GM08714 (cell line): Measurements from ENCODE around the gene AKAP12.
A peak's percentile ranks its signal among the peaks of the same experiment; 100 is the strongest.

Experiments used
- H3K4me3 ChIP-seq: fragments of 200-500 bp; sonication (Bioruptor generic); 2 replicates; pipeline ENCODE4 v1.5.1; 2014; ENCODE audit warnings: mild to moderate bottlenecking, low read length, inconsistent platforms
- ZNF274 ChIP-seq: IDR thresholded peaks from 2 replicates; pipeline ENCODE4 v1.6.1; 2012; ENCODE audit warnings: mild to moderate bottlenecking, low read depth, low read length

Gene AKAP12

GRCh38 chr6:151389618-151390275, 150.0 kb downstream of the AKAP12 start:
- TF ChIP-seq ZNF274 = no peak
- peak overlapping the region; percentile 99 for H3K4me3 ChIP-seq

GRCh38 chr6:151390276-151390850, 150.6 kb downstream of the AKAP12 start:
- peak overlapping the region; percentile 99 for H3K4me3 ChIP-seq
- no peak for TF ChIP-seq ZNF274

GRCh38 chr6:151390851-151391470, 151.2 kb downstream of the AKAP12 start:
- peak overlapping the region; percentile 99 for H3K4me3 ChIP-seq
- no peak for TF ChIP-seq ZNF274

- TF ChIP-seq ZNF274 = no peak
- H3K4me3 ChIP-seq = peak within 1 kb of the TSS; percentile 99
Measured at GRCh38 chr6:151391471-151392413, 152.0 kb downstream of the AKAP12 start, which contains the start of gene ZBTB2. TSS of gene ZBTB2 (minus strand) at chr6:151391559. CDS start at chr6:151373637, 17,922 bp downstream.

GRCh38 chr6:151392427-151392826, 152.7 kb downstream of the AKAP12 start:
- H3K4me3 ChIP-seq = peak overlapping the region; percentile 99
- TF ChIP-seq ZNF274 = no peak

- no peak for TF ChIP-seq ZNF274
- H3K4me3 ChIP-seq = no peak overlapping the region
Measured at GRCh38 chr6:151393410-151393809, 153.6 kb downstream of the AKAP12 start.

- TF ChIP-seq ZNF274 = no peak
- no peak overlapping the region for H3K4me3 ChIP-seq
Measured at GRCh38 chr6:151399679-151400078, 159.9 kb downstream of the AKAP12 start.

GRCh38 chr6:151400473-151400872, 160.7 kb downstream of the AKAP12 start:
- no peak overlapping the region for H3K4me3 ChIP-seq
- no peak for TF ChIP-seq ZNF274

- TF ChIP-seq ZNF274 = no peak
- no peak overlapping the region for H3K4me3 ChIP-seq
Measured at GRCh38 chr6:151402228-151402627, 162.5 kb downstream of the AKAP12 start.

GRCh38 chr6:151403919-151404308, 164.1 kb downstream of the AKAP12 start:
- H3K4me3 ChIP-seq = no peak overlapping the region
- no peak for TF ChIP-seq ZNF274
